Neural crest cell (in vitro differentiated cells): Measurements from ENCODE around the gene ERCC5. TPM values are rescaled to one million over a fixed set of nuclear protein-coding genes. Genes with fewer than 3 reads are reported as not detected.

Source experiments
- DNase-seq: peaks from one replicate; pipeline ENCODE4 v3.0.0; 2021; ENCODE audit warnings: low read depth, mixed read lengths, low spot score
- H3K27ac Mint-ChIP-seq: one replicate; pipeline ENCODE4 v1.8.0; 2021; ENCODE audit warnings: mild to moderate bottlenecking, mixed read lengths; ENCODE audit not compliant: unreplicated experiment
- H3K27me3 Mint-ChIP-seq: 2 replicates; pipeline ENCODE4 v1.8.0; 2021; ENCODE audit warnings: low read depth, mild to moderate bottlenecking, mixed read lengths
- H3K36me3 Mint-ChIP-seq: 2 replicates; pipeline ENCODE4 v1.8.0; 2021; ENCODE audit warnings: low read depth, mild to moderate bottlenecking, mixed read lengths
- H3K4me1 Mint-ChIP-seq: 2 replicates; pipeline ENCODE4 v1.8.0; 2021; ENCODE audit warnings: mixed read lengths
- H3K4me3 Mint-ChIP-seq: one replicate; pipeline ENCODE4 v1.8.0; 2021; ENCODE audit warnings: mild to moderate bottlenecking, mixed read lengths
- H3K9me3 Mint-ChIP-seq: 2 replicates; pipeline ENCODE4 v1.8.0; 2021; ENCODE audit warnings: mixed read lengths
- CTCF ChIP-seq: fragments of 200-600 bp; sonication (generic); conservative IDR thresholded peaks from 2 replicates; pipeline ENCODE4 v1.5.0; 2021; ENCODE audit warnings: antibody characterized with exemption, mild to moderate bottlenecking
- total RNA-seq: library from RNA; stranded (reverse); gene quantifications from 2 replicates; pipeline ENCODE4 v1.2.1, GENCODE V29; 2021

The ERCC5 gene
- total RNA-seq, 1 donor from 2014 or later = 39.2 TPM

GRCh38 chr13:102901615-102902305 lies 55.9 kb downstream of the ERCC5 start:
- no peak for TF ChIP-seq CTCF
- Mint-ChIP-seq H3K36me3 (no peaks in the 10 kb centered on the region), H3K27ac (peak overlapping the region; percentile 68), H3K27me3 (no peaks in the 10 kb centered on the region), H3K9me3 (no peaks in the 10 kb centered on the region), H3K4me3 (no peak overlapping the region), H3K4me1 (peaks cover 11% of the 10 kb centered on the region)
- DNase-seq = no peak

- Mint-ChIP-seq H3K4me1 (peaks cover 11% of the 10 kb centered on the region), H3K9me3 (no peaks in the 10 kb centered on the region), H3K4me3 (no peak overlapping the region), H3K27ac (no peak overlapping the region), H3K27me3 (no peaks in the 10 kb centered on the region), H3K36me3 (no peaks in the 10 kb centered on the region)
- no peak for DNase-seq
- TF ChIP-seq CTCF = no peak
Observed at GRCh38 chr13:102902789-102903347, 57.0 kb downstream of the ERCC5 start.

GRCh38 chr13:102903659-102904407 lies 58.0 kb downstream of the ERCC5 start:
- Mint-ChIP-seq H3K27ac (no peak overlapping the region), H3K9me3 (no peaks in the 10 kb centered on the region), H3K4me1 (peaks cover 11% of the 10 kb centered on the region), H3K4me3 (no peak overlapping the region), H3K27me3 (no peaks in the 10 kb centered on the region), H3K36me3 (no peaks in the 10 kb centered on the region)
- DNase-seq = peak; percentile 6
- peak; percentile 72 for TF ChIP-seq CTCF

- H3K36me3 Mint-ChIP-seq = no peaks in the 10 kb centered on the region
- no peaks in the 10 kb centered on the region for H3K9me3 Mint-ChIP-seq
- no peaks in the 10 kb centered on the region for H3K27me3 Mint-ChIP-seq
- no peak overlapping the region for H3K27ac Mint-ChIP-seq
- no peak overlapping the region for H3K4me3 Mint-ChIP-seq
- DNase-seq = no peak
- no peak for TF ChIP-seq CTCF
- H3K4me1 Mint-ChIP-seq = peaks cover 11% of the 10 kb centered on the region
Observed at GRCh38 chr13:102904408-102904862, 58.6 kb downstream of the ERCC5 start.

GRCh38 chr13:102905905-102906771 lies 60.3 kb downstream of the ERCC5 start:
- H3K4me1 Mint-ChIP-seq = peaks cover 19% of the 10 kb centered on the region
- TF ChIP-seq CTCF = no peak
- H3K9me3 Mint-ChIP-seq = no peaks in the 10 kb centered on the region
- DNase-seq = no peak
- no peaks in the 10 kb centered on the region for H3K27me3 Mint-ChIP-seq
- H3K4me3 Mint-ChIP-seq = no peak overlapping the region
- H3K27ac Mint-ChIP-seq = no peak overlapping the region
- no peaks in the 10 kb centered on the region for H3K36me3 Mint-ChIP-seq
